SK-N-SH treated with all-trans-retinoic acid at 6 μM for 48 hours (cell line): ENCODE results near the gene KCNIP4.

Experiments used
- ARNTL ChIP-seq: fragments of 450-650 bp; formaldehyde crosslinking; IDR thresholded peaks from 2 replicates; pipeline ENCODE4 v1.5.0; 2020; ENCODE audit warnings: low read depth, mild to moderate bottlenecking, moderate library complexity, borderline replicate concordance
- GLIS3 ChIP-seq: fragments of 250-450 bp; sonication (Bioruptor Pico); IDR thresholded peaks from 2 replicates; pipeline ENCODE4 v1.5.0; 2020; ENCODE audit warnings: mild to moderate bottlenecking, moderate library complexity
- OSR1 ChIP-seq: fragments of 250-450 bp; sonication (Bioruptor Pico); IDR thresholded peaks from 2 replicates; pipeline ENCODE4 v1.8.0; 2022; ENCODE audit warnings: moderate library complexity, mild to moderate bottlenecking, inconsistent platforms
- PATZ1 ChIP-seq: fragments of 250-450 bp; sonication (Bioruptor Pico); IDR thresholded peaks from 2 replicates; pipeline ENCODE4 v1.8.0; 2020; ENCODE audit warnings: mild to moderate bottlenecking, moderate library complexity, borderline replicate concordance
- SNAI2 ChIP-seq: fragments of 250-450 bp; sonication (Bioruptor Pico); IDR thresholded peaks from 2 replicates; pipeline ENCODE4 v1.5.0; 2020; ENCODE audit warnings: mild to moderate bottlenecking, moderate library complexity
- TOX ChIP-seq: fragments of 250-450 bp; sonication (Bioruptor Pico); IDR thresholded peaks from 2 replicates; pipeline ENCODE4 v1.8.0; 2021; ENCODE audit warnings: mild to moderate bottlenecking, moderate library complexity, borderline replicate concordance
- TSHZ2 ChIP-seq: fragments of 250-450 bp; sonication (Bioruptor Pico); IDR thresholded peaks from 2 replicates; pipeline ENCODE4 v1.5.0; 2020; ENCODE audit warnings: mild to moderate bottlenecking, moderate library complexity
- ZFP3 ChIP-seq: fragments of 250-450 bp; sonication (Bioruptor Pico); IDR thresholded peaks from 2 replicates; pipeline ENCODE4 v1.5.0; 2020; ENCODE audit warnings: mild to moderate bottlenecking, moderate library complexity
- ZFP30 ChIP-seq: fragments of 450-650 bp; formaldehyde crosslinking; IDR thresholded peaks from 2 replicates; pipeline ENCODE4 v1.5.0; 2022; ENCODE audit warnings: mild to moderate bottlenecking, moderate library complexity

- TF ChIP-seq ZFP30 (CRISPR knock-in tag) (no peak), PATZ1 (no peak), TOX (CRISPR knock-in tag) (no peak), ARNTL (CRISPR knock-in tag) (no peak), TSHZ2 (CRISPR knock-in tag) (no peak), SNAI2 (no peak), GLIS3 (CRISPR knock-in tag) (no peak), OSR1 (CRISPR knock-in tag) (no peak), ZFP3 (CRISPR knock-in tag) (no peak)
Measured at GRCh38 chr4:20778896-20779295, 1169.7 kb downstream of the KCNIP4 start.
